ES-I3 (cell line): Measurements from ENCODE around the gene USP36.

Experiments used
- H3K36me3 ChIP-seq: 2 replicates; pipeline ENCODE4 v1.6.1; 2013; ENCODE audit warnings: mild to moderate bottlenecking, low read length, control low read depth, moderate library complexity; ENCODE audit not compliant: insufficient read depth
- H3K4me1 ChIP-seq: 2 replicates; pipeline ENCODE4 v1.6.1; 2013; ENCODE audit warnings: mild to moderate bottlenecking, control low read depth, low read length; ENCODE audit not compliant: insufficient read depth
- H3K9ac ChIP-seq: 2 replicates; pipeline ENCODE4 v1.6.1; 2013; ENCODE audit warnings: low read depth, mild to moderate bottlenecking, low read length, moderate library complexity
- H3K9me3 ChIP-seq: 2 replicates; pipeline ENCODE4 v1.6.1; 2013; ENCODE audit warnings: mild to moderate bottlenecking, low read length, moderate library complexity; ENCODE audit not compliant: control insufficient read depth, insufficient read depth

USP36 gene

GRCh38 chr17:78820841-78821240, 19.8 kb downstream of the USP36 start:
- no peaks in the 10 kb centered on the region for H3K9me3 ChIP-seq
- H3K36me3 ChIP-seq: peaks cover 68% of the 10 kb centered on the region
- no peak overlapping the region for H3K9ac ChIP-seq
- H3K4me1 ChIP-seq: no peaks in the 10 kb centered on the region

DNA sequence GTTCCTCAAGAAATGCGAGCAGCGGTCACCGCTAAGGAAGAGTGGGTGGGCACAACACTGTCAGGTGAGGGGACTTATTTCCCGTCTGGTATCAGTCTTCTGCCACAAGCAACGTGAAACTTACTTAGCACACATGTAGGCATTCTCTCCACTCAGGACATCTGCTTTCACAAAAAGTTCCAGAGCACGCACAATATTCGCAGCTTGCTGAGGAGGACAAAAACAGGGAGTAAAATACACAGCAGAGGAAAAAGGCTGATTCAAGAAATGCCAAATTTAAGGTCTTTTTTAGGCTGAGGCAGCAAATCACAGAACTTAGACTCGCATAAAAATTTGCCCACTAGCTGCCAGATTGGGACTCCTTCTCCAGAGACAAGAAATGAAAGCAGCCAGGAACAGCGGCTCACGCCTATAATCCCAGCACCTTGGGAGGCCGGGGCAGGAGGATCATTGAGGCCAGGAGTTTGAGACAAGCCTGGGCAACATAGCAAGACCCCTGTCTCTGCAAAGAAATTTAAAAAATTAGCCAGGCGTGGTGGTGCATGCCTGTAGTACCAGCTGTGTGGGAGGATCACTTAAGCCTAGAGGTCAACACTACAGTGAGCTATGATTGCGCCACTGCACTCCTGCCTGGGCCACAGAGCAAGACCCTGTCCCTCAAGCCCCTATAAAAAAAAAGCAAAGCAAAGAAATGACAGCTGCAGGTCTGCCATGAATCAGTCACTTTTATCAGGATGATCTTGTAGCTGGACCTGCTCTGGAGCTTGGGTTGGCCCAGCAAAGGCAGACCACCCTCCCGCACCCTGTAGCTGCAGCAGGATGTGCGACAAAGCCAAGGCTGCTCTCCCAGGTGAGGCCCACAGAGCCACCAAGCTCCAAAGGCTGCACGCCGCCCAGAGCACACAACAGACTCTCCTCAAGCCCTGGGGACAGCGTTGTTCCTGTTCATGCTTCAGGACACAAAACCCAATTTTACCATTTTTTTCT, 20.5 kb downstream of the USP36 start:
- H3K9ac ChIP-seq: no peak overlapping the region
- no peaks in the 10 kb centered on the region for H3K9me3 ChIP-seq
- no peaks in the 10 kb centered on the region for H3K4me1 ChIP-seq
- peaks cover 63% of the 10 kb centered on the region for H3K36me3 ChIP-seq

DNA sequence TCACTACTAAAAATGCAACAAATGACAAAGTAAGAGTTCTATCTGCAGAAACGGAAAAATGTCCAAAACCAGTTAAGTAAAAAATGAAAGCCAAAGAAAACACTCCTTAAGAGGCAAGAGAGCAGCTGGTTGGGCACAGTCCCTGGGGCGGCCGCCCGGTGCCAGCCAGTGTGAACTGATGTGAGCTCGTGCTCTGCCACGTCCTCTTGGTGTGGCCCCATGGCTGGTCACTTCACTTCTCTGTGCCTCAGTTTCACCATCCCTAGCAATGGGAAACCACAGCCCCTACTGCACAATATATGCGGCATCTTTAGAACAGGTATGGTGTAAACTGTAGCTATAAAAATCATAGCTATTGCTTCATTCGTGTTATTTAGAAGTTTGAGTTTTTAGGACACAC, 21.2 kb downstream of the USP36 start:
- no peaks in the 10 kb centered on the region for H3K9me3 ChIP-seq
- no peak overlapping the region for H3K9ac ChIP-seq
- peaks cover 57% of the 10 kb centered on the region for H3K36me3 ChIP-seq
- H3K4me1 ChIP-seq: no peaks in the 10 kb centered on the region

DNA sequence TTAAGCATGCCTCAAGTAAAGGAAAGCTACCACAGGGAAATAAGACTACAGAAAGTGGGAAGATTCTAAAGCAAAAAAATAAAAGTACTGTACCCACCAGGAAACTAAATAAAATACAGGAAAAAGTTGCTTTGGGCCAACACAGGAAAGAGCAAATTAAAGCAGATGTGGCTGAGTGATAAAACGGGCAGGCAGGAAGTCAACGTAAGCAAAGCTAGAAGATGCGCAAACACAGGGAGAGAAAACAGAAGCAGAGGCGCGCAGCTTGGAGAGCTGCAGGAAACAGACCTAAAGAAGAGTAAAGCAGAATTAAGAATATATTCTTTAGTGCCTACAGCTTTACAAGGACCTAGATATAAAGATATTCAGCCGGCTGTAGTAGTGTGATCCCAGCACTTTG, 21.7 kb downstream of the USP36 start:
- Histone ChIP-seq H3K4me1 (no peaks in the 10 kb centered on the region), H3K9ac (no peak overlapping the region), H3K9me3 (no peaks in the 10 kb centered on the region), H3K36me3 (peaks cover 57% of the 10 kb centered on the region)

DNA sequence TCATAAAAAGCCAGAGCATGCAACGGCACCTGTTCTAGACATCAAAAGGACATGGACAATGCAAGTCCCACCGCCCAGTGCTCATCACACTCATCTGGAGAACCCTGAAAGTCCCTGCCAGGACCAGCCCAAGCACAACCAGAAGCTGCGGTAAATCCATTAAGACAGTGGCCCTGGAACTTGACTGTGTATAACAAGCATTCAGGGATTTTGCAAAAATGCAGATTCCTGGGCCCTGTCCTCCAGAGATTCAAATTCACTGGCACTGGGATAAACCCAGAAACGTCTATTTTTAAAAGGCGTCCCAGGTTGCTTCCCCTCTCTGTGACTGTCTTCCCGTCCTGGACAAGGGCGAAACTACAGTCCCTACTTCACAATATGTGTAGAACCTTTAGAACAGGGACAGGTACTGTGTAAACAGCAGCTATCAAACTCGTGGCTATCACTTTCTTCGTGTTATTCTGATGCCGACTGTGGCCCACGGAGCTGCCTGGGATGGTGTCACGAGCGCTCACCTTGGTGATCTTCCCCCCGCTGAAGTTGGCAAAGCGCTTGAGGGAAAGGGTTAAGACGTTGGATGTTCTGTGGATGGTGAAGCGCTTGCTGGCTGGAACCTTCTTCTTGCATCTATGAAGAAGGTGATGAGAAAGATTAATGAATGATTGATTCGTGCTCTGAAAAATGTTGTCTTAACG, 22.3 kb downstream of the USP36 start:
- Histone ChIP-seq H3K9me3 (no peaks in the 10 kb centered on the region), H3K9ac (no peak overlapping the region), H3K36me3 (peaks cover 63% of the 10 kb centered on the region), H3K4me1 (no peaks in the 10 kb centered on the region)

DNA sequence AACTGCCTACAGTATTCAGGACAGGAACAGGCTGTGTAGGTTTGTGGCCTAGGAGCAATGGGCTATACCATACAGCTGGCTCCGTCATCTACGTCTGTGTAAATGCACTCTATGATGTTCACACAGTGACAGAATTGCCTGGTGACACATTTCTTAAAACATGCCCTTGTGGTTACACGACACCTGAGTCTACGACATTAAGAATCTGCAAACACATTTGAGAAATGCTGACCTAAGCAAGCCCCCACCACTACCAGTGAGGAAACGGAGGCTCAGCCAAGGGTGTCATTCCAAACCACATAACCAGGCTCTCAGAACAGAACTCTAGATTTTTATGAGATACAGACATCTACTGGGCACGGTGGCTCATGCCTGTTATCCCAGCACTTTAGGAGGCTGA, 23.5 kb downstream of the USP36 start:
- no peak overlapping the region for H3K9ac ChIP-seq
- H3K36me3 ChIP-seq: peaks cover 68% of the 10 kb centered on the region
- H3K4me1 ChIP-seq: no peaks in the 10 kb centered on the region
- no peaks in the 10 kb centered on the region for H3K9me3 ChIP-seq

DNA sequence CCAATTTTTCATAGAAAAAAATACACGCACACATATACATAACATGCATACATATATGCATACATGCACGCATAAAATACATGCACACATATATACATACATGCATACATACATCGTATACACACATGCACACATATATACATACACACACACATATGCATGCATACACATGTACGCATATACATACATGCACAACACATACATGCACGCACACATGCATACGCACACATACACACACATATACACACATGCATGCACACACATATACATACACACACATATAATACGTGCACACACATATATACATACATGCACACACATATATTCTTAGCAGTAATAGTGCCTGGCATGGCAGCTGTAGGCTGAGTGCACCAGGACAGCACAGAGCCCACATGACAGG, 24.9 kb downstream of the USP36 start:
- H3K9me3 ChIP-seq: no peaks in the 10 kb centered on the region
- H3K4me1 ChIP-seq: no peaks in the 10 kb centered on the region
- peaks cover 62% of the 10 kb centered on the region for H3K36me3 ChIP-seq
- no peak overlapping the region for H3K9ac ChIP-seq

GRCh38 chr17:78812855-78813254, 27.8 kb downstream of the USP36 start:
- no peaks in the 10 kb centered on the region for H3K9me3 ChIP-seq
- no peak overlapping the region for H3K9ac ChIP-seq
- H3K36me3 ChIP-seq: peaks cover 51% of the 10 kb centered on the region
- no peaks in the 10 kb centered on the region for H3K4me1 ChIP-seq

- Histone ChIP-seq H3K9ac (no peak overlapping the region), H3K9me3 (no peaks in the 10 kb centered on the region), H3K4me1 (no peaks in the 10 kb centered on the region), H3K36me3 (peaks cover 57% of the 10 kb centered on the region)
Measured at GRCh38 chr17:78808163-78808562, 32.5 kb downstream of the USP36 start.

GRCh38 chr17:78806451-78806850, 34.2 kb downstream of the USP36 start:
- Histone ChIP-seq H3K9ac (no peak overlapping the region), H3K4me1 (no peaks in the 10 kb centered on the region), H3K36me3 (peaks cover 56% of the 10 kb centered on the region), H3K9me3 (no peaks in the 10 kb centered on the region)

- no peaks in the 10 kb centered on the region for H3K9me3 ChIP-seq
- no peaks in the 10 kb centered on the region for H3K4me1 ChIP-seq
- no peak overlapping the region for H3K9ac ChIP-seq
- H3K36me3 ChIP-seq: peaks cover 53% of the 10 kb centered on the region
Measured at GRCh38 chr17:78805301-78805700, 35.3 kb downstream of the USP36 start.

DNA sequence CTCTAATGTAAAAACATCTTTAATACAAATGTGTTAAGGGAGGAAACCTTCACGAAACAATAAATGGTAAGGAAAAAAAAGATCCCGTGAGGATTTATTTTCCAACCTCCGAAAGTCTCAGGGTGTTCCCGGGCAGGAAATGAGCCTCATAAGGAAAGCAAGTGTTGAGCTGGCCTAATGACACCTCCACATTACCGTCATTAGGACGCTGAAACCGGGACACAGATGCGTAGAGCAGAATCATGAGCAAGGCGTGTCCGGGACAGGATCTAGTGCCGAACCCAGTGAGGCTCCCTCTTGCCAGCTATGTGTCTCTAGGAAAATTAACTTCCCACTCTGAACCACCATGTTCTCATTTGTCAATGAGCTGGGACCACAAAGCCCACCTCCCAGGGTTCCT, 35.8 kb downstream of the USP36 start:
- H3K36me3 ChIP-seq: peaks cover 52% of the 10 kb centered on the region

DNA sequence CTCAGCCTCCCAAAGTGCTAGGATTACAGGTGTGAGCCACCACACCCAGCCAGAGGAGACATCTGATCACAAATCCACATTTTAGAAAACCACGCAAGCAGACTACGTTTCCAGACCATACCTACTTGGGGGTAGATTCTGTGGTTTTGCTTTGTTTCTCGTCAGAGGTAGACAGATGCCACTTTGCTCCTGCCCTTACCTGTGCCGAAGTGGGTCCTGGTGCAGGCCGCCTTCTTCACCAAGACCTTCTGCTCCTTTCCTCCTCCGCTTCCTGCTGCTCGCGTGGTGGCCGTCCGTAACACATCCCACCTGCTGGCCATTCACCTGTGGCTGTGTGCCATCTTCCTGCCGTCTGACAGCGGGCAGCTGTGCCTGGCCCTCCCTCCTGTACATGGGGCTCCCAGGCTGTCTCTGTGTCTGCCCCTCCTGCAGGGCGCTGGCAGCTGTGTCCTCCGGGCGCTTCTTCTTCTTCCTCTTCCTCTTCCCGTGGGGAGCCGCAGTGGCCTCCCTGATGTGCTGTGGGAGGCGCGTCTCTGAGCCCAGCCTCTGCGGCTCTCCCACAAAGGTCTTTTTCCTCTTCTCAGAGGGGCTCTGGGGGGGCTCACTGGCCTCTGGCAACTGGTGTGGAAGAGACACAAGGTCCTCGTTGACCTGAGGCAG, 37.3 kb downstream of the USP36 start:
- no peaks in the 10 kb centered on the region for H3K4me1 ChIP-seq
- peaks cover 52% of the 10 kb centered on the region for H3K36me3 ChIP-seq
- H3K9ac ChIP-seq: no peak overlapping the region
- H3K9me3 ChIP-seq: no peaks in the 10 kb centered on the region

More for the DNA sequence above, 35.8 kb downstream of the USP36 start:
- no peaks in the 10 kb centered on the region for H3K4me1 ChIP-seq
- H3K9me3 ChIP-seq: no peaks in the 10 kb centered on the region
- H3K9ac ChIP-seq: no peak overlapping the region

DNA sequence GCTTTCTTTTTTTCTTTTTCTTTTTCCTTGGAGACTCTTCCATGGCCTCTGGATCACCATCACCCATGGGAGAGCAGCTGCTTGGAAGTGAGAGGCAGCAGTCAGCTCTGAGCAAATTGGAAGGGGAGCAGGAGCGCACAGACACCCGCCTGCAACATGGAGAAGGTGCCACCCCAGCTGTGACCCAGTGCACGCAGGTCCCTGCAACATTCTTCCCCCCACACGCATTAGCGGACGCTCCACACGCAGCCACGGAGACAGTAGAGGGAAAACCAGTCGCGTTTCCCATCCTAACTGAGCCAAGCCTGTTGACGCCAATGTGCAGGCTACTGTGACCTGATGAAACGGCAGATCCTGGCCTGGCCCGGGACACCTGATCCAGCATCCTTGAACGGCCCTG, 38.2 kb downstream of the USP36 start:
- peaks cover 54% of the 10 kb centered on the region for H3K36me3 ChIP-seq
- H3K9me3 ChIP-seq: no peaks in the 10 kb centered on the region
- no peaks in the 10 kb centered on the region for H3K4me1 ChIP-seq
- H3K9ac ChIP-seq: no peak overlapping the region
